H1 (cell line): ENCODE measurements around the gene ELOF1. TPM values are rescaled to one million over a fixed set of nuclear protein-coding genes. Genes with fewer than 3 reads are reported as not detected.
"Not testable (repeated sequence)": the region's sequence is repeated elsewhere in the genome, so short reads cannot be mapped to it uniquely, and the experiment has no call there.

Source experiments
- CTCF ChIA-PET: fragments of 300-600 bp; sonication (Branson Sonifier 250); formaldehyde crosslinking; loops from one replicate; lab custom pipeline; 2021; ENCODE audit not compliant: partially characterized antibody; lab: Charles Lee
- POLR2A ChIA-PET: fragments of 300-600 bp; sonication (Branson Sonifier 250); formaldehyde crosslinking; loops from one replicate; lab custom pipeline; 2021; ENCODE audit warnings: inconsistent platforms; ENCODE audit not compliant: partially characterized antibody; lab: Charles Lee
- DNase-seq, 2 experiments: peaks; one replicate each; pipeline versions ENCODE4 v3.0.0 to v3.0.0-alpha.2; 2010 to 2022; ENCODE audit warnings: low spot score in 2 of 2, low read depth in 1 of 2, mixed read lengths in 1 of 2
- FAIRE-seq: peaks from 2 replicates; lab custom pipeline; 2011; peaks lifted over from hg19 to GRCh38; lab: Jason Lieb, UNC
- H2AFZ ChIP-seq: 2 replicates; pipeline ENCODE4 v1.8.1; 2012; ENCODE audit warnings: low read length, inconsistent platforms
- H2AK5ac ChIP-seq: 2 replicates; pipeline ENCODE4 v1.6.1; 2013; ENCODE audit warnings: low read depth, low read length
- H2BK120ac ChIP-seq: replicated peaks from 2 replicates; pipeline ENCODE3; 2013; ENCODE audit warnings: low read depth, low read length, inconsistent platforms
- H2BK12ac ChIP-seq: 2 replicates; pipeline ENCODE4 v1.6.1; 2013; ENCODE audit warnings: low read depth, low read length
- H2BK15ac ChIP-seq: 2 replicates; pipeline ENCODE4 v1.6.1; 2013; ENCODE audit warnings: low read length
- H2BK20ac ChIP-seq: 2 replicates; pipeline ENCODE4 v1.6.1; 2013; ENCODE audit warnings: low read length
- H2BK5ac ChIP-seq: 2 replicates; pipeline ENCODE4 v1.6.1; 2013; ENCODE audit warnings: low read depth, low read length
- H3K14ac ChIP-seq: 2 replicates; pipeline ENCODE4 v1.6.1; 2013; ENCODE audit warnings: inconsistent platforms; ENCODE audit not compliant: insufficient read length
- H3K18ac ChIP-seq: 2 replicates; pipeline ENCODE4 v1.6.1; 2013; ENCODE audit warnings: low read length; ENCODE audit errors: extremely low read depth
- H3K23ac ChIP-seq: 2 replicates; pipeline ENCODE4 v1.6.1; 2013; ENCODE audit warnings: inconsistent platforms; ENCODE audit not compliant: insufficient read length
- H3K23me2 ChIP-seq: 2 replicates; pipeline ENCODE4 v1.6.1; 2013; ENCODE audit warnings: low read depth, low read length
- H3K27ac ChIP-seq: 2 replicates; pipeline ENCODE4 v1.6.1; 2011; ENCODE audit warnings: low read depth, low read length, inconsistent platforms
- H3K27me3 ChIP-seq, 4 experiments: replicated peaks in 1 of 4; 1 replicate in 1 of 4; 2 replicates in 3 of 4; pipeline versions ENCODE4 v1.6.1 to v1.8.1; 2011 to 2013; ENCODE audit warnings: low read length in 3 of 4, mild to moderate bottlenecking in 3 of 4, inconsistent platforms in 2 of 4, mixed read lengths in 2 of 4, moderate library complexity in 1 of 4; ENCODE audit not compliant: control insufficient read depth in 3 of 4, insufficient read depth in 3 of 4; ENCODE audit errors: extremely low read depth in 1 of 4
- H3K36me3 ChIP-seq, 4 experiments: 2 replicates each; pipeline versions ENCODE4 v1.6.1 to v1.8.1; 2011 to 2013; ENCODE audit warnings: mild to moderate bottlenecking in 4 of 4, low read length in 3 of 4, moderate library complexity in 2 of 4, control low read depth in 1 of 4, inconsistent platforms in 1 of 4; ENCODE audit not compliant: insufficient read depth in 4 of 4, control insufficient read depth in 2 of 4
- H3K4ac ChIP-seq: replicated peaks from 2 replicates; pipeline ENCODE3; 2013; ENCODE audit warnings: low read length, low read depth, mixed read lengths, inconsistent platforms; ENCODE audit not compliant: insufficient read length
- H3K4me1 ChIP-seq, 4 experiments: replicated peaks in 1 of 4; 1 replicate in 1 of 4; 2 replicates in 3 of 4; pipeline versions ENCODE4 v1.6.1 to v1.8.1; 2011 to 2013; ENCODE audit warnings: low read length in 3 of 4, inconsistent platforms in 2 of 4, mixed read lengths in 1 of 4; ENCODE audit not compliant: insufficient read depth in 4 of 4, control insufficient read depth in 3 of 4
- H3K4me2 ChIP-seq, 2 experiments: 2 replicates each; pipeline versions ENCODE4 v1.6.1 to v1.8.1; 2011 to 2013; ENCODE audit warnings: low read depth in 2 of 2, low read length in 2 of 2, control low read depth in 1 of 2, inconsistent platforms in 1 of 2, mild to moderate bottlenecking in 1 of 2; ENCODE audit not compliant: insufficient read depth in 1 of 2
- H3K4me3 ChIP-seq, 4 experiments: fragments of 200-600, 300-600 bp in 1 of 4; sonication (generic), shearing (Covaris generic), sonication (Bioruptor Twin) in 1 of 4; 2 replicates each; pipeline versions ENCODE4 v1.5.1 to v1.8.1; 2011 to 2016; ENCODE audit warnings: low read length in 4 of 4, low read depth in 3 of 4, control low read depth in 2 of 4, inconsistent platforms in 2 of 4, mild to moderate bottlenecking in 2 of 4, mixed read lengths in 1 of 4, moderate library complexity in 1 of 4; ENCODE audit not compliant: insufficient read depth in 2 of 4; ENCODE audit errors: extremely low read depth in 1 of 4
- H3K56ac ChIP-seq: replicated peaks from 2 replicates; pipeline ENCODE3; 2013; ENCODE audit warnings: low read depth, mild to moderate bottlenecking, mixed read lengths, low read length, inconsistent platforms; ENCODE audit not compliant: insufficient read length
- H3K79me1 ChIP-seq: 2 replicates; pipeline ENCODE4 v1.6.1; 2013; ENCODE audit warnings: low read depth, low read length, control low read depth
- H3K79me2 ChIP-seq, 2 experiments: 2 replicates each; pipeline versions ENCODE4 v1.6.1 to v1.8.1; 2012 to 2013; ENCODE audit warnings: low read length in 2 of 2, mild to moderate bottlenecking in 2 of 2, inconsistent platforms in 1 of 2; ENCODE audit not compliant: insufficient read depth in 2 of 2, control insufficient read depth in 1 of 2
- H3K9ac ChIP-seq, 4 experiments: replicated peaks in 1 of 4; 1 replicate in 1 of 4; 2 replicates in 3 of 4; pipeline versions ENCODE4 v1.6.1 to v1.8.1; 2011 to 2013; ENCODE audit warnings: low read depth in 3 of 4, low read length in 3 of 4, control low read depth in 2 of 4, mild to moderate bottlenecking in 2 of 4, moderate library complexity in 2 of 4, inconsistent platforms in 1 of 4; ENCODE audit errors: extremely low read depth in 1 of 4
- H3K9me3 ChIP-seq, 2 experiments: 2 replicates each; pipeline versions ENCODE4 v1.6.1 to v1.8.1; 2012 to 2013; ENCODE audit warnings: mild to moderate bottlenecking in 2 of 2, moderate library complexity in 2 of 2, control low read depth in 1 of 2, inconsistent platforms in 1 of 2, low read depth in 1 of 2, low read length in 1 of 2, mixed read lengths in 1 of 2; ENCODE audit not compliant: insufficient read depth in 2 of 2
- H4K20me1 ChIP-seq, 2 experiments: replicated peaks in 1 of 2; 2 replicates each; pipeline versions ENCODE3 to v1.8.1; 2011 to 2013; ENCODE audit warnings: inconsistent platforms in 2 of 2, low read length in 2 of 2, mild to moderate bottlenecking in 1 of 2; ENCODE audit not compliant: insufficient read depth in 2 of 2, control insufficient read depth in 1 of 2
- H4K5ac ChIP-seq: 2 replicates; pipeline ENCODE4 v1.6.1; 2013; ENCODE audit warnings: low read length, low read depth, mixed read lengths, inconsistent platforms; ENCODE audit not compliant: insufficient read length
- H4K8ac ChIP-seq: 2 replicates; pipeline ENCODE4 v1.8.0; 2013; ENCODE audit warnings: mild to moderate bottlenecking, moderate library complexity, low read length, inconsistent platforms; ENCODE audit not compliant: insufficient read depth; ENCODE audit errors: extremely low read depth
- H4K91ac ChIP-seq: replicated peaks from 2 replicates; pipeline ENCODE3; 2013; ENCODE audit warnings: low read length, mixed read lengths, inconsistent platforms; ENCODE audit not compliant: insufficient read length
- CHD2 ChIP-seq: IDR thresholded peaks from 2 replicates; pipeline ENCODE4 v1.6.1; 2012; ENCODE audit warnings: low read length, improper control_type of control experiment
- MAFK ChIP-seq: IDR thresholded peaks from 2 replicates; pipeline ENCODE4 v1.6.1; 2012; ENCODE audit warnings: low read depth, mild to moderate bottlenecking, improper control_type of control experiment, low read length
- NANOG ChIP-seq: IDR thresholded peaks from 2 replicates; pipeline ENCODE4 v1.6.1; 2011; ENCODE audit warnings: low read length, low read depth, mild to moderate bottlenecking, inconsistent platforms; ENCODE audit not compliant: insufficient read depth, poor library complexity, severe bottlenecking
- SUZ12 ChIP-seq: fragments of 200-600 bp; sonication (generic); IDR thresholded peaks from 2 replicates; pipeline ENCODE4 v1.6.1; 2012; ENCODE audit warnings: mild to moderate bottlenecking, inconsistent platforms, low read length, moderate library complexity, mixed read lengths
- WGBS, 2 experiments: shearing (Covaris generic) in 1 of 2; methylation state at CpG; one replicate each; pipeline versions ENCODE4 v1.1.6 to v1.1.7; 2013 to 2015; ENCODE audit warnings: low lambda C conversion rate in 2 of 2, mixed read lengths in 2 of 2, inconsistent platforms in 1 of 2, low coverage in 1 of 2, missing lambda C conversion rate in 1 of 2; ENCODE audit not compliant: insufficient replicate concordance in 2 of 2, insufficient coverage in 1 of 2, insufficient read length in 1 of 2; ENCODE audit errors: extremely low coverage in 1 of 2, missing lambda C conversion rate in 1 of 2; 5-methylcytosine and 5-hydroxymethylcytosine counted together
- polyA plus RNA-seq, 7 experiments: library from polyadenylated mRNA; depleted of rRNA in 3 of 7; stranded (reverse) in 5 of 7; unstranded in 2 of 7; fragments of >200 nt in 5 of 7; fragments of 200-250 nt in 2 of 7; gene quantifications; 1 replicate in 5 of 7; 2 replicates in 1 of 7; 4 replicates in 1 of 7; pipeline versions ENCODE4 v1.2.1 to v1.2.3, GENCODE V29; 2011 to 2013; ENCODE audit warnings: missing spikeins in 2 of 7, mixed read lengths in 2 of 7
- total RNA-seq: library from RNA; stranded (reverse); fragmentation: NEBNext Ultra II Directional; extraction: Animal tissue kit (Norgen Biotek cat#: 25700); gene quantifications from 2 replicates; pipeline ENCODE4 v1.2.1, GENCODE V29; 2021
- TF ChIP-seq, protein P1 (sequence below): IDR thresholded peaks from 2 replicates; pipeline ENCODE4 v1.6.1; 2011; ENCODE audit warnings: low read depth, mild to moderate bottlenecking, low read length; ENCODE audit not compliant: insufficient read depth

ELOF1 gene
- total and polyA plus RNA-seq, 2 of the 8 experiments (the other 6 are each of a cell fraction or from before 2014, with no cell fraction given) = 84.2 to 101 TPM

- no peak for TF ChIP-seq NANOG
- TF ChIP-seq, protein P1, sequence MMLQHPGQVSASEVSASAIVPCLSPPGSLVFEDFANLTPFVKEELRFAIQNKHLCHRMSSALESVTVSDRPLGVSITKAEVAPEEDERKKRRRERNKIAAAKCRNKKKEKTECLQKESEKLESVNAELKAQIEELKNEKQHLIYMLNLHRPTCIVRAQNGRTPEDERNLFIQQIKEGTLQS = no peak
- no peak for TF ChIP-seq CHD2
- TF ChIP-seq SUZ12 = no peak
- no peak for TF ChIP-seq MAFK
Observed at GRCh38 chr19:11574689-11575088, 15.7 kb upstream of the ELOF1 start (continued).

- not testable (repeated sequence) for H4K5ac ChIP-seq, H3K4me1 ChIP-seq, H4K20me1 ChIP-seq, H4K8ac ChIP-seq, H2BK15ac ChIP-seq, H2BK20ac ChIP-seq, H3K27ac ChIP-seq, H3K23ac ChIP-seq, H3K4me3 ChIP-seq, H3K23me2 ChIP-seq, H3K36me3 ChIP-seq, H3K4ac ChIP-seq, H4K91ac ChIP-seq, H3K4me2 ChIP-seq, H3K79me1 ChIP-seq, FAIRE-seq, H2AK5ac ChIP-seq, H2BK5ac ChIP-seq, H3K79me2 ChIP-seq, H3K14ac ChIP-seq, DNase-seq, H3K27me3 ChIP-seq, H3K9me3 ChIP-seq, H2BK120ac ChIP-seq, H3K56ac ChIP-seq, H3K9ac ChIP-seq, H3K18ac ChIP-seq, H2BK12ac ChIP-seq, H2AFZ ChIP-seq
- 73% methylated on average over 4 of the region's 4 CpGs; no CpG with 5 or more reads in 1 of the 2 experiments for WGBS, 2 experiments
- ChIA-PET POLR2A (interaction anchor here (0.6 to 1.2 kb wide), 2 partner anchors 9 to 26 kb away, joined by 3 to 4 read pairs; no protein-coding TSS in a partner anchor), CTCF (interaction anchor here (0.6 to 4.3 kb wide), 5 partner anchors 8 to 15 kb away, joined by 3 to 19 read pairs (median 7); no protein-coding TSS in a partner anchor)
Observed at GRCh38 chr19:11573763-11574162, 14.7 kb upstream of the ELOF1 start.
